Ecto neural progenitor cell (in vitro differentiated cells): Measurements from ENCODE around the gene GTF2H4.
A peak's percentile ranks its signal among the peaks of the same experiment; 100 is the strongest.

Experiments used
- DNase-seq: peaks from one replicate; pipeline ENCODE4 v3.0.0-alpha.2; 2018; ENCODE audit warnings: low spot score

GTF2H4 gene

DNA sequence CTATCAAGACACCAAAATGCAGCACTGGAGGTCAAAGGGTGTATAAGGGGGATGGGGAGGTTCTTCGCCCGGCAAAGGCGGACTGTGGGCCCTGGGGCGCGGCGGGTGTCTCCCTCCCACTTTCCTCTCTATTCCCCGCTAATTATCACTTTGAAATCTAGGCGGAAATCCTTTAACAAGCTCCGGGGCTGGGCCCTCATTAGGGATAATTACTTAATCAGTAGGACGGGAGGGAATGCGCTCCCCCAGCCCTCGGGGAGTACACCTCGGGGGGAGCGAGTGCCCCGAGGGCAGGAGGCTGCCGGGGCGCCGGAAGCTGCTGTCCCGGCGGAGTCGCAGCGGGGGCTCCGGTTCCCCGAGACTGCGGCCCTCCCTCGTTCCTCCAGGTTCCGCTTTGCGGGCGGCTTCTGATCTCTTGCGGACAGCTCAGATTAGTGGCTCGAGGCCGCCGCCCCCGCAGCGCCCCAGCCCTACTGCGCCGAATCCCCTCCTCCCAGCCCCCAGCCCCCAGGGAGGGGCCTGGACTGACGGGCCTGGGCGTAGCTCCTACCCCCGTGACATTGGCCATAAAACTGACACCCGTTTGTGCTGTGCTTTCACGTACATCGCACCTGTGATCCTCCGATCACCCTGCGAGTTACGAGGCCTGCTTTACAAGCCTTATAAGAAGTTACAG lies 47.5 kb downstream of the GTF2H4 start:
- DNase-seq: peak; percentile 79

- no peak for DNase-seq
These were observed 49.7 kb downstream of the GTF2H4 start for GRCh38 chr6:30957716-30958115.

GRCh38 chr6:30960907-30961673 lies 53.1 kb downstream of the GTF2H4 start:
- no peak for DNase-seq

DNA sequence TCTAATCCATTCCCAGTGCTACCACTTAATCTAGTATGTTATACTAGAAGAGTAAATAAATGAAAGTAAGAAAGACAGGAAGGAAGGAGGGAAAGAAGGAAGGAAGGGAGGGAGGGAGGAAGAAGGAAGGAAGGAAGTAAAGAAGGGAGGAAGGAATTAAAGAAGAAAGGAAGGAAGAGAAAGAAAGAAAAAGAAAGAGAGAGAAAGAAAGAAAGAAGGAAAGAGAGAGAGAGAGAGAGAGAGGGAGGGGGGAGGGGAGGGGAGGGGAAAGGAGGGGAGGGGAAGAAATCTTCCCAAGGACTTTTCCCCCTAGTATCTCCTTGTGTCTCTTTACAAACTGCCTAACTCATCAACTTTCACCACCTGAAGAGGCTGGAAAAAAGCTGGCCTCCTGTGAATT lies 54.7 kb downstream of the GTF2H4 start:
- no peak for DNase-seq

- DNase-seq: no peak
These were observed 55.6 kb downstream of the GTF2H4 start for GRCh38 chr6:30963641-30964040.
